Neuron (in vitro differentiated cells): ENCODE results near the gene ZFYVE28.

Experiments used
- H2AFZ ChIP-seq: one replicate; pipeline ENCODE4 v1.6.1; 2013; ENCODE audit warnings: low read depth, mild to moderate bottlenecking, inconsistent platforms, low read length, moderate library complexity
- H3K27me3 ChIP-seq: one replicate; pipeline ENCODE4 v1.6.1; 2013; ENCODE audit warnings: low read length; ENCODE audit not compliant: insufficient read depth
- H3K36me3 ChIP-seq: one replicate; pipeline ENCODE4 v1.6.1; 2013; ENCODE audit warnings: low read length; ENCODE audit not compliant: insufficient read depth
- H3K4me1 ChIP-seq: one replicate; pipeline ENCODE4 v1.6.1; 2013; ENCODE audit warnings: low read length; ENCODE audit not compliant: insufficient read depth
- H3K4me3 ChIP-seq: 2 replicates; pipeline ENCODE4 v1.5.1; 2013; ENCODE audit warnings: mild to moderate bottlenecking, low read length, moderate library complexity
- H3K9me3 ChIP-seq: one replicate; pipeline ENCODE4 v1.6.1; 2013; ENCODE audit warnings: low read length

ZFYVE28 gene

DNA sequence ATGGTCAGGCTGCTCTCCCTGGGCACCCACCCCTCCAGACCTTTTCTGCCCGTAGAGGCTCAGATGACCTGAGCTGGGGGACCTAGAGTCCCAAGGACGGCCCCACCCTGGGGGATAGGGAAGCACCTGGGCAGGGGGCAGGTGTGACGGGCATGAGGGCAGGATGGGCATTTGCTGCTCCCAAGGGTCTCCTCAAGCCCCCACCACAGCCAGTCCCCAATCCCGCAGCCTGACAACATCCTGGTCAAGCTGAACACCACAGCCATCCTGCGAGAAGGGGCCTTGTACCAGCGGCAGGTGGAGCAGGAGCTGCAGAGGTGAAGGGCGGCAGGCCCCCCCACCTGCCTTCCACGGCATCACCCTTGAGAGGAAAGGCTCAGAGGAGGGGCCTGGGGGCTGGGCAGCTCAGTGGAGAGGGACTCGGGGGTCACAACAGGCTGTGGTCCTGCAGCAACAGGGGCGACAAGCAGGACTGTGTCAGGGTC is 32.6 kb upstream of the ZFYVE28 start:
- Histone ChIP-seq H3K9me3 (no peaks in the 10 kb centered on the region), H3K27me3 (peaks cover 16% of the 10 kb centered on the region), H3K4me1 (no peaks in the 10 kb centered on the region), H3K36me3 (no peaks in the 10 kb centered on the region), H2AFZ (no peak overlapping the region), H3K4me3 (no peak overlapping the region)

- Histone ChIP-seq H3K4me3 (no peak overlapping the region), H3K9me3 (no peaks in the 10 kb centered on the region), H3K4me1 (peaks cover under 1% of the 10 kb centered on the region), H3K27me3 (peaks cover 16% of the 10 kb centered on the region), H3K36me3 (no peaks in the 10 kb centered on the region), H2AFZ (no peak overlapping the region)
Measured at GRCh38 chr4:2450394-2451035, 32.1 kb upstream of the ZFYVE28 start.

DNA sequence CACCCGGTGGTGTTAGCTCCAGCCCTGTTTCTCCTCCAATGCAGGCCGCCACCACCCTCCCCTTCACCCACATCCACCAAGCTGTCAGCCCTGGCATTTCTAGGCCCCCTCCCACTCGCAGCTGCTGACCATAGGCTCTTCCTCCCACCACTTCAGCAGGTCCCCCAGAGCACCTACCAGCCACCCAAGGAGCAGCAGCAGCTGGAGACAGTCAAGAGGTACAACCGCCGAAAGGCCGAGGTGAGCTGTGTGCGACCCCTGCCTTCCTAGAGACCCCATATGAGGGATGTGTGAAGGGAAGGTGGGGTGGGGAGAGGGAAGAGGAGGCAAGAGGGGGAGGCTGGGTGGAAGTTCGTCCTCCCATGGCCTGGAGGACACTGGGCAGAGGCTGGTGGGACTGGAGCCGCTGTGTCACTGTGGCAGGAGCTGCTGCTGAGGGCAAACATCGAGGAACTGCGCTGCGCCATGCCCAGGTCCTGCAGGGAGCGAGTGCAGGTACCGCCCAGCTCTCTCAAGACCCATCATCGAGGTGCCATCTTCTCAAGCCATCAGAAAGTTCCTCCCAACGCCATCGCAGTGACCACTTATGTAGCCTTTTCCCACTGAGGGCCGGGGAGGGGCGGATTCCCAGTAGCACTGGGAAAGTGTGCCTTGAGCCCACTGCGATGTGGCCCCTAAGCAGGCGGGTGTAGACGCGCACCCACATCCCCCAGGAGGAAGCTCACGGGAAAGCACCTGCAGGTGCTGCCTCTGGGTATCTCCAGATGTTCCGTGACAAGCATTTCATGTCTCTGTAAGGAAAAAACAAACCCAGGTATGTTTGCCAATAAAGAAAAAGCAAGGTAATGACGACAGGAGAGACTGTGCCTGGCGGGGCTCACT is 31.3 kb upstream of the ZFYVE28 start:
- Histone ChIP-seq H2AFZ (no peak overlapping the region), H3K4me3 (no peak overlapping the region), H3K4me1 (peaks cover 2% of the 10 kb centered on the region), H3K9me3 (no peaks in the 10 kb centered on the region), H3K27me3 (peaks cover 16% of the 10 kb centered on the region), H3K36me3 (no peaks in the 10 kb centered on the region)

- H3K27me3 ChIP-seq: peaks cover 16% of the 10 kb centered on the region
- H3K4me3 ChIP-seq: no peak overlapping the region
- peaks cover 2% of the 10 kb centered on the region for H3K4me1 ChIP-seq
- H3K9me3 ChIP-seq: no peaks in the 10 kb centered on the region
- no peak overlapping the region for H2AFZ ChIP-seq
- H3K36me3 ChIP-seq: no peaks in the 10 kb centered on the region
Measured at GRCh38 chr4:2449051-2449450, 30.6 kb upstream of the ZFYVE28 start.

GRCh38 chr4:2448589-2448988 is 30.1 kb upstream of the ZFYVE28 start:
- Histone ChIP-seq H3K9me3 (no peaks in the 10 kb centered on the region), H3K4me1 (peaks cover 2% of the 10 kb centered on the region), H3K27me3 (peaks cover 16% of the 10 kb centered on the region), H3K36me3 (no peaks in the 10 kb centered on the region), H3K4me3 (no peak overlapping the region), H2AFZ (no peak overlapping the region)

DNA sequence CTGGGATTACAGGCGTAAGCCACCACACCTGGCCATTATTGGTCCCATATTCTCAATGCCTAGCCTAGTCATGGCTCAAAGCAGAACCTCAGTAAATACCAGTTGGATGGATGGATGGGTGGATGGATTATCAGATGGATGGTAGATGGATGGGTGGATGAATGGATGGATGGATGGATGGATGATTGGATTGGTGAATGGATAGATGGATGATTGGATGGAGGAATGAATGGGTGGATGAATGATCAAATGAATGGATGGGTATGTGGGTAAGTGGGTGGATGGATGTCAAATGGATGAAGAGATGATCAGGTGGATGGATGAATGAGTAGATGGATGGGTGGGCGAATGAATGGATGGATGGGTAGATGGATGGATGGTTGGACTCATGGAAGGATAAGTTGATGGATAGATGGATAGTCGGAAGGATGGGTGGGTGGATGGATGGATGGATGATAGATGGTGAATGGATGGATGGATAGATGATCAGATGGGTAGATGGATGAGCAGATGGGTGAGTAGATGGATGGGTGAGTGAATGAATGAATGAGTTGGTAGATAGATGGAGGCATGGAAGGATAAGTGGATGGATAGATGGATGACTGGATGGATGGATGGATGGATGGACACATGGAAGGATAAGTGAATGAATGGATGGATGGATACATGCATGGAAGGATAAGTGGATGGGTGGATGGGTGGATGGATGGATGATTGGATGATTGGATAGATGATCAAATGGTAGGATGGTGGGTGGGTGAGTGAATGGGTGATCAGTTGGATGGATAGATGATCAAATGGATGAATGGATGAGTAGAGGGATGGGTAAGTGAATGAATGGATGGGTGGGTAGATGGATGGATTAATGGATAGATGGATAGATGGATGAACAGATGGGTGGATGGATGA is 28.5 kb upstream of the ZFYVE28 start:
- no peaks in the 10 kb centered on the region for H3K36me3 ChIP-seq
- peaks cover 11% of the 10 kb centered on the region for H3K27me3 ChIP-seq
- H3K4me3 ChIP-seq: no peak overlapping the region
- H2AFZ ChIP-seq: no peak overlapping the region
- no peaks in the 10 kb centered on the region for H3K9me3 ChIP-seq
- H3K4me1 ChIP-seq: peaks cover 2% of the 10 kb centered on the region

GRCh38 chr4:2445571-2445970 is 27.1 kb upstream of the ZFYVE28 start:
- Histone ChIP-seq H3K36me3 (no peaks in the 10 kb centered on the region), H3K9me3 (no peaks in the 10 kb centered on the region), H3K4me3 (no peak overlapping the region), H3K4me1 (peaks cover 2% of the 10 kb centered on the region), H2AFZ (no peak overlapping the region), H3K27me3 (peaks cover 4% of the 10 kb centered on the region)

GRCh38 chr4:2445130-2445529 is 26.7 kb upstream of the ZFYVE28 start:
- Histone ChIP-seq H2AFZ (no peak overlapping the region), H3K36me3 (no peaks in the 10 kb centered on the region), H3K4me3 (no peak overlapping the region)

GRCh38 chr4:2443956-2444740 is 25.7 kb upstream of the ZFYVE28 start:
- Histone ChIP-seq H3K4me3 (no peak overlapping the region), H3K27me3 (peaks cover 2% of the 10 kb centered on the region), H3K4me1 (peaks cover 2% of the 10 kb centered on the region), H2AFZ (no peak overlapping the region), H3K36me3 (no peaks in the 10 kb centered on the region), H3K9me3 (no peaks in the 10 kb centered on the region)

More at GRCh38 chr4:2445130-2445529, 26.7 kb upstream of the ZFYVE28 start:
- Histone ChIP-seq H3K4me1 (peaks cover 2% of the 10 kb centered on the region), H3K9me3 (no peaks in the 10 kb centered on the region), H3K27me3 (peaks cover 2% of the 10 kb centered on the region)

GRCh38 chr4:2443061-2443730 is 24.8 kb upstream of the ZFYVE28 start:
- H2AFZ ChIP-seq: no peak overlapping the region
- no peaks in the 10 kb centered on the region for H3K36me3 ChIP-seq
- H3K4me1 ChIP-seq: peaks cover 2% of the 10 kb centered on the region
- H3K27me3 ChIP-seq: no peaks in the 10 kb centered on the region
- no peak overlapping the region for H3K4me3 ChIP-seq
- H3K9me3 ChIP-seq: no peaks in the 10 kb centered on the region

DNA sequence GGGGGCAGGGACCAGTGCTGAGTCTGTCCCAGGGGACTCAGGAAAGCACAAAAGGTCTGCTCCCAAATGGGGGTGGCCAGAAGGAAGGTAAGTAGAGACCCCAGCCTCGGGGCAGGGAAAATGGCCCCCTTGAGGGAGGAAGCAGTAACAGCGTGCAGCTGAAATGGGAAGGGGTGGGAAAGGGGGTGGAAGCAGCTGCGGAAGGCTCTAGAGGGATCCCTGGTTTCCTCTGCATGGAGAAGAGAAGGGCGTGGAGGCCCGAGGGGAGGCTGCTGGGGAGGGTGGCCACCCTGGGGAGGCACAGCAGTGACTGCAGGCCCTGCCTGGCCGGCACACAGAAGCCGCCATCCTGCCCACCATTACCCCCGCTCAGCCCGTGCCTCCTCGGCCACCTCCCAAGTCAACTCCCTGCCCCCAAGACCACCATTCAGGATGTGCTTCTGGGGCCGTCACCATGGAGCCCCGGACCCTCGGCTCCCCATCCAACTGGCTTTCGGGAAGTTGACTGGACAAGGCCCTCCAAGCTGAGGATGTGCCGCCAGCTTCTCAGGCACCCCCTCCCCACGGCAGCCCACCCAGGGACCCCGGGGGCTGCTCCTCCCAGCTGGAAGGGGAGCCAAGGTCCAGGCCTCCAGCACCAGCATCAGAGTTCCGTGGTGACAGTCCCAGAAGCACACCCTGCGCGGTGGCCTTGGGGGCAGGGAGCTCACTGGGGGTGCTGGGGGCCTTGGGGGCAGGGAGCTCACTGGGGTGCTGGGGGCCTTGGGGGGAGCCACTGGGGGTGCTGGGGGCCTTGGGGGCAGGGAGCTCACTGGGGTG is 23.9 kb upstream of the ZFYVE28 start:
- H3K4me3 ChIP-seq: no peak overlapping the region
- no peaks in the 10 kb centered on the region for H3K9me3 ChIP-seq
- H3K27me3 ChIP-seq: no peaks in the 10 kb centered on the region
- H3K36me3 ChIP-seq: no peaks in the 10 kb centered on the region
- H2AFZ ChIP-seq: no peak overlapping the region
- peaks cover 2% of the 10 kb centered on the region for H3K4me1 ChIP-seq
